Neural progenitor cell (in vitro differentiated cells): Measurements from ENCODE around the gene PEX6.

ENCODE experiments used
- EZH2 ChIP-seq: fragments of 200-600 bp; sonication (generic); IDR thresholded peaks from 2 replicates; pipeline ENCODE4 v1.6.1; 2017; ENCODE audit warnings: antibody characterized with exemption, mild to moderate bottlenecking, moderate library complexity
- EZH2phosphoT487 ChIP-seq: fragments of 200-600 bp; sonication (generic); IDR thresholded peaks from 2 replicates; pipeline ENCODE4 v1.6.1; 2017; ENCODE audit warnings: antibody characterized with exemption
- TF ChIP-seq, protein P1 (sequence below): fragments of 200-600 bp; sonication (generic); IDR thresholded peaks from 2 replicates; pipeline ENCODE4 v1.5.1; 2017; ENCODE audit warnings: antibody characterized with exemption, mild to moderate bottlenecking

DNA sequence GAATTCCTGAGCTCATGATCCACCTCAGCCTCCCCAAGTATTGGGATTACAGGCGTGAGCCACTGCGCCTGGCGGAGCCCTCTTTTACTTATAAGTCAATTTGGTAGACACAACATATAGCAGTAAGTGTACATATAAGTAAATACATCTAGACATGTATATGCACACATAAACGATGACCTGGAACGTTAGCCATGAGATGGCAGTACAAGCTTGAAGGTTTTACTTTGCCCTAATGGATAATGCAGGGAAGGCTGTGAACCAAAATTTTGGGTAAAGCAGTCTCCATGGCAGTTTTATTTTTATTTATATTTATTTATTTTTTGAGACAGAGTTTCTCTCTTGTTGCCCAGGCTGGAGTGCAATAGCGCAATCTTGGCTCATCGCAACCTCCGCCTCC, 20.9 kb downstream of the PEX6 start:
- TF ChIP-seq, protein P1, sequence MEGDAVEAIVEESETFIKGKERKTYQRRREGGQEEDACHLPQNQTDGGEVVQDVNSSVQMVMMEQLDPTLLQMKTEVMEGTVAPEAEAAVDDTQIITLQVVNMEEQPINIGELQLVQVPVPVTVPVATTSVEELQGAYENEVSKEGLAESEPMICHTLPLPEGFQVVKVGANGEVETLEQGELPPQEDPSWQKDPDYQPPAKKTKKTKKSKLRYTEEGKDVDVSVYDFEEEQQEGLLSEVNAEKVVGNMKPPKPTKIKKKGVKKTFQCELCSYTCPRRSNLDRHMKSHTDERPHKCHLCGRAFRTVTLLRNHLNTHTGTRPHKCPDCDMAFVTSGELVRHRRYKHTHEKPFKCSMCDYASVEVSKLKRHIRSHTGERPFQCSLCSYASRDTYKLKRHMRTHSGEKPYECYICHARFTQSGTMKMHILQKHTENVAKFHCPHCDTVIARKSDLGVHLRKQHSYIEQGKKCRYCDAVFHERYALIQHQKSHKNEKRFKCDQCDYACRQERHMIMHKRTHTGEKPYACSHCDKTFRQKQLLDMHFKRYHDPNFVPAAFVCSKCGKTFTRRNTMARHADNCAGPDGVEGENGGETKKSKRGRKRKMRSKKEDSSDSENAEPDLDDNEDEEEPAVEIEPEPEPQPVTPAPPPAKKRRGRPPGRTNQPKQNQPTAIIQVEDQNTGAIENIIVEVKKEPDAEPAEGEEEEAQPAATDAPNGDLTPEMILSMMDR, result no peak
- no peak for TF ChIP-seq EZH2phosphoT487
- no peak for TF ChIP-seq EZH2
